H9 (cell line): ENCODE data around the gene CXorf66. TPM values are rescaled to one million over a fixed set of nuclear protein-coding genes. Genes with fewer than 3 reads are reported as not detected.

Experiments
- DNase-seq: peaks from one replicate; pipeline ENCODE4 v3.0.0-alpha.2; 2017
- H2AFZ ChIP-seq: one replicate; pipeline ENCODE4 v1.6.1; 2013; ENCODE audit warnings: mild to moderate bottlenecking, low read length, control low read depth, moderate library complexity
- H2AK5ac ChIP-seq: 2 replicates; pipeline ENCODE4 v1.6.1; 2013; ENCODE audit warnings: low read length, control low read depth, mixed read lengths; ENCODE audit not compliant: insufficient read length
- H2BK120ac ChIP-seq: one replicate; pipeline ENCODE4 v1.6.1; 2013; ENCODE audit warnings: low read depth, mild to moderate bottlenecking, low read length, control low read depth, inconsistent platforms; ENCODE audit not compliant: poor library complexity, severe bottlenecking
- H2BK12ac ChIP-seq: 2 replicates; pipeline ENCODE4 v1.6.1; 2013; ENCODE audit warnings: low read length, control low read depth, mixed read lengths, low read depth; ENCODE audit not compliant: insufficient read length
- H2BK15ac ChIP-seq: 2 replicates; pipeline ENCODE4 v1.6.1; 2013; ENCODE audit warnings: low read depth, low read length, control low read depth
- H2BK20ac ChIP-seq: one replicate; pipeline ENCODE4 v1.6.1; 2013; ENCODE audit warnings: low read depth, mild to moderate bottlenecking, low read length, control low read depth, inconsistent platforms; ENCODE audit not compliant: poor library complexity, severe bottlenecking
- H2BK5ac ChIP-seq: 2 replicates; pipeline ENCODE4 v1.6.1; 2013; ENCODE audit warnings: low read length, control low read depth, mixed read lengths; ENCODE audit not compliant: insufficient read length
- H3K14ac ChIP-seq: 2 replicates; pipeline ENCODE4 v1.6.1; 2013; ENCODE audit warnings: low read length, control low read depth; ENCODE audit not compliant: insufficient read depth
- H3K18ac ChIP-seq: 2 replicates; pipeline ENCODE4 v1.6.1; 2013; ENCODE audit warnings: low read depth, mild to moderate bottlenecking, mixed read lengths, low read length, control low read depth; ENCODE audit not compliant: insufficient read length
- H3K23ac ChIP-seq: 2 replicates; pipeline ENCODE4 v1.6.1; 2013; ENCODE audit warnings: low read length, control low read depth, mixed read lengths, low read depth; ENCODE audit not compliant: insufficient read length
- H3K23me2 ChIP-seq: 2 replicates; pipeline ENCODE4 v1.6.1; 2013; ENCODE audit warnings: low read depth, mild to moderate bottlenecking, mixed read lengths, low read length, control low read depth; ENCODE audit not compliant: insufficient read length, poor library complexity, severe bottlenecking
- H3K27ac ChIP-seq: 2 replicates; pipeline ENCODE4 v1.5.1; 2013; ENCODE audit warnings: low read length, control low read depth, mixed read lengths, low read depth; ENCODE audit not compliant: insufficient read length
- H3K27me3 ChIP-seq: 2 replicates; pipeline ENCODE4 v1.6.1; 2013; ENCODE audit warnings: low read length, control low read depth, inconsistent platforms; ENCODE audit not compliant: insufficient read depth
- H3K4ac ChIP-seq: 2 replicates; pipeline ENCODE4 v1.6.1; 2013; ENCODE audit warnings: low read depth, mild to moderate bottlenecking, control low read depth, inconsistent platforms, low read length, moderate library complexity
- H3K4me1 ChIP-seq: 2 replicates; pipeline ENCODE4 v1.6.1; 2013; ENCODE audit warnings: low read length, control low read depth, inconsistent platforms; ENCODE audit not compliant: insufficient read depth
- H3K4me2 ChIP-seq: 2 replicates; pipeline ENCODE4 v1.6.1; 2013; ENCODE audit warnings: low read length, control low read depth, mixed read lengths; ENCODE audit not compliant: insufficient read length, insufficient read depth
- H3K56ac ChIP-seq: 2 replicates; pipeline ENCODE4 v1.6.1; 2013; ENCODE audit warnings: low read depth, mild to moderate bottlenecking, mixed read lengths, low read length, control low read depth; ENCODE audit not compliant: insufficient read length
- H3K79me1 ChIP-seq: 2 replicates; pipeline ENCODE4 v1.6.1; 2013; ENCODE audit warnings: low read depth, mild to moderate bottlenecking, moderate library complexity, low read length, control low read depth, inconsistent platforms; ENCODE audit not compliant: insufficient read depth, poor library complexity, severe bottlenecking
- H3K79me2 ChIP-seq: 2 replicates; pipeline ENCODE4 v1.6.1; 2013; ENCODE audit warnings: low read length, control low read depth, inconsistent platforms; ENCODE audit not compliant: insufficient read depth
- H3K9ac ChIP-seq: 2 replicates; pipeline ENCODE4 v1.6.1; 2013; ENCODE audit warnings: low read length, control low read depth, mixed read lengths; ENCODE audit not compliant: insufficient read length; ENCODE audit errors: extremely low read depth
- H3K9me3 ChIP-seq: one replicate; pipeline ENCODE4 v1.6.1; 2013; ENCODE audit warnings: low read depth, low read length, inconsistent platforms; ENCODE audit not compliant: control insufficient read depth
- H3T11ph ChIP-seq: one replicate; pipeline ENCODE4 v1.6.1; 2013; ENCODE audit warnings: mild to moderate bottlenecking, low read length, control low read depth, inconsistent platforms
- H4K20me1 ChIP-seq: one replicate; pipeline ENCODE4 v1.6.1; 2013; ENCODE audit not compliant: control insufficient read depth, insufficient read length, insufficient read depth
- H4K5ac ChIP-seq: 2 replicates; pipeline ENCODE4 v1.6.1; 2013; ENCODE audit warnings: low read depth, mild to moderate bottlenecking, mixed read lengths, low read length, control low read depth; ENCODE audit not compliant: insufficient read length
- H4K8ac ChIP-seq: replicated peaks from 2 replicates; pipeline ENCODE4 v1.6.1; 2013; ENCODE audit warnings: low read length, control low read depth, mixed read lengths, low read depth; ENCODE audit not compliant: insufficient read length
- H4K91ac ChIP-seq: 2 replicates; pipeline ENCODE4 v1.6.1; 2013; ENCODE audit warnings: low read depth, mild to moderate bottlenecking, moderate library complexity, mixed read lengths, low read length, control low read depth; ENCODE audit not compliant: insufficient read length
- H3K27ac Mint-ChIP-seq, 3 experiments: 2 replicates in 2 of 3; 3 replicates in 1 of 3; pipeline ENCODE4 v1.8.0; 2020 to 2021; ENCODE audit warnings: mixed read lengths in 3 of 3, mild to moderate bottlenecking in 1 of 3, moderate library complexity in 1 of 3
- H3K27me3 Mint-ChIP-seq: 2 replicates; pipeline ENCODE4 v1.8.0; 2021; ENCODE audit warnings: low read depth, mild to moderate bottlenecking, moderate library complexity, mixed read lengths
- H3K36me3 Mint-ChIP-seq, 3 experiments: 2 replicates in 2 of 3; 3 replicates in 1 of 3; pipeline ENCODE4 v1.8.0; 2020 to 2021; ENCODE audit warnings: low read depth in 3 of 3, mixed read lengths in 3 of 3; ENCODE audit not compliant: insufficient read depth in 1 of 3
- H3K4me1 Mint-ChIP-seq, 2 experiments: 2 replicates each; pipeline ENCODE4 v1.8.0; 2020; ENCODE audit warnings: mixed read lengths in 2 of 2
- H3K4me3 Mint-ChIP-seq, 2 experiments: 2 replicates in 1 of 2; 3 replicates in 1 of 2; pipeline ENCODE4 v1.8.0; 2020 to 2021; ENCODE audit warnings: mild to moderate bottlenecking in 2 of 2, mixed read lengths in 2 of 2, moderate library complexity in 1 of 2
- H3K9me3 Mint-ChIP-seq, 2 experiments: 2 replicates in 1 of 2; 3 replicates in 1 of 2; pipeline ENCODE4 v1.8.0; 2020; ENCODE audit warnings: mild to moderate bottlenecking in 2 of 2, mixed read lengths in 2 of 2, moderate library complexity in 1 of 2
- WGBS: extraction: QIAGEN DNeasy Blood & Tissue Kit; methylation state at CpG from one replicate; pipeline ENCODE4 v1.1.7; 2013; ENCODE audit warnings: missing lambda C conversion rate, low lambda C conversion rate, mixed read lengths; ENCODE audit not compliant: insufficient read length; ENCODE audit errors: extremely low coverage; 5-methylcytosine and 5-hydroxymethylcytosine counted together
- total RNA-seq: library from RNA; stranded (reverse); gene quantifications from 2 replicates; pipeline ENCODE4 v1.2.1, GENCODE V29; 2021
- TF ChIP-seq, protein P1 (sequence below): fragments of 200-600 bp; sonication (generic); conservative IDR thresholded peaks from 3 replicates; pipeline ENCODE4 v1.8.0; 2021; ENCODE audit warnings: antibody characterized with exemption, mild to moderate bottlenecking

The CXorf66 gene
- total RNA-seq, 1 experiment from 2014 or later, result not detected

DNA sequence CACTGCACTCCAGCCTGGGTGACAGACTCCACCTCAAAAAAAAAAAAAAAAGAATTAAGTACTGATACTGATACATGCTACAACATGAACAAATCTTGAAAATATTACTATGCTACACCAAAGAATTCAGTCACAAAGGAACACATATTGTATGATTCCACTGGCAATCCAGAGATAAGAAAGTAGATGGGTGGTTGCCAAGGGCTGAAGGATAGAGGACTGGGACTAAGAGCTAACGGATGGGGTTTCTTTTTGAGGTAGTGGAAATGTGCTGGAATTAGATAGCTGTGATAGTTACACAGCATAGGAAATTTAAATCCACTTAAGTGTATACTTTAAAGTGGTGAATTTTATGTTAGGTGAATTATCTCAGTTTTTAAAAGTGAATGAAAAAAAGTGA, 45.0 kb downstream of the CXorf66 start:
- Mint-ChIP-seq H3K9me3 (peaks cover 0 to 51% of the 10 kb centered on the region in 2 experiments; a peak in 1 of 5 replicates), H3K4me3 (no peak overlapping the region), H3K36me3 (peaks cover 1 to 13% (median 3%) of the 10 kb centered on the region in 3 experiments; a peak in 6 of 7 replicates), H3K27ac (0 out of 7 replicates have a peak overlapping the region, but pooled peaks of 1 of the 3 experiments have one; percentile 14), H3K27me3 (no peaks in the 10 kb centered on the region), H3K4me1 (peaks cover 3 to 9% of the 10 kb centered on the region in 2 experiments; a peak in 1 of 4 replicates)
- Histone ChIP-seq H2AK5ac (no peak overlapping the region), H3K14ac (no peak overlapping the region), H3T11ph (no peak overlapping the region), H3K56ac (no peak overlapping the region), H4K5ac (no peak overlapping the region), H2BK5ac (no peak overlapping the region), H3K4me2 (no peak overlapping the region), H2AFZ (no peak overlapping the region), H2BK120ac (no peak overlapping the region), H4K91ac (no peak overlapping the region), H3K79me2 (peaks cover 7% of the 10 kb centered on the region; the same call in 1 of the 2 replicates), H3K9ac (no peak overlapping the region), H2BK12ac (no peak overlapping the region), H2BK15ac (no peak overlapping the region), H3K23me2 (no peaks in the 10 kb centered on the region), H3K4ac (no peak overlapping the region), H2BK20ac (no peak overlapping the region), H3K18ac (no peak overlapping the region), H3K23ac (no peak overlapping the region), H4K8ac (no peak overlapping the region), H3K9me3 (no peaks in the 10 kb centered on the region), H3K27me3 (no peaks in the 10 kb centered on the region), H4K20me1 (no peaks in the 10 kb centered on the region), H3K27ac (no peak overlapping the region), H3K4me1 (no peaks in the 10 kb centered on the region), H3K79me1 (no peaks in the 10 kb centered on the region)
- DNase-seq, result no peak
- no CpG with 5 or more reads among the region's 1 CpG for WGBS
- TF ChIP-seq, protein P1, sequence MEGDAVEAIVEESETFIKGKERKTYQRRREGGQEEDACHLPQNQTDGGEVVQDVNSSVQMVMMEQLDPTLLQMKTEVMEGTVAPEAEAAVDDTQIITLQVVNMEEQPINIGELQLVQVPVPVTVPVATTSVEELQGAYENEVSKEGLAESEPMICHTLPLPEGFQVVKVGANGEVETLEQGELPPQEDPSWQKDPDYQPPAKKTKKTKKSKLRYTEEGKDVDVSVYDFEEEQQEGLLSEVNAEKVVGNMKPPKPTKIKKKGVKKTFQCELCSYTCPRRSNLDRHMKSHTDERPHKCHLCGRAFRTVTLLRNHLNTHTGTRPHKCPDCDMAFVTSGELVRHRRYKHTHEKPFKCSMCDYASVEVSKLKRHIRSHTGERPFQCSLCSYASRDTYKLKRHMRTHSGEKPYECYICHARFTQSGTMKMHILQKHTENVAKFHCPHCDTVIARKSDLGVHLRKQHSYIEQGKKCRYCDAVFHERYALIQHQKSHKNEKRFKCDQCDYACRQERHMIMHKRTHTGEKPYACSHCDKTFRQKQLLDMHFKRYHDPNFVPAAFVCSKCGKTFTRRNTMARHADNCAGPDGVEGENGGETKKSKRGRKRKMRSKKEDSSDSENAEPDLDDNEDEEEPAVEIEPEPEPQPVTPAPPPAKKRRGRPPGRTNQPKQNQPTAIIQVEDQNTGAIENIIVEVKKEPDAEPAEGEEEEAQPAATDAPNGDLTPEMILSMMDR, result no peak
